Measurements from ENCODE around the gene MYO1G.
A peak's percentile ranks its signal among the peaks of the same experiment; 100 is the strongest.

Gene MYO1G

GRCh38 chr7:45013465-45013967, 34.7 kb upstream of the MYO1G start:
- ATAC-seq (replicated peaks; ENCODE audit: extremely low read depth, poor library complexity, severe bottlenecking) = peak; percentile 78
- Mint-ChIP-seq H3K27me3 (no peaks in the 10 kb centered on the region), H3K27ac (ENCODE audit: low read depth) (peak overlapping the region; percentile 19)

GRCh38 chr7:45007571-45008328, 28.9 kb upstream of the MYO1G start:
- no peak overlapping the region for H3K4me3 Mint-ChIP-seq
- no peak for ATAC-seq (replicated peaks; ENCODE audit: extremely low read depth, poor library complexity, severe bottlenecking)
- no peaks in the 10 kb centered on the region for H3K9me3 Mint-ChIP-seq
- H3K27me3 Mint-ChIP-seq = no peaks in the 10 kb centered on the region
- peak overlapping the region; percentile 57 for H3K27ac Mint-ChIP-seq (ENCODE audit: low read depth)
- peaks cover 41% of the 10 kb centered on the region for H3K4me1 Mint-ChIP-seq
- no peak for DNase-seq (ENCODE audit: low spot score in 2 of 2)
- peaks cover 10% of the 10 kb centered on the region for H3K36me3 Mint-ChIP-seq (ENCODE audit: insufficient read depth)

More at GRCh38 chr7:45013465-45013967, 34.7 kb upstream of the MYO1G start:
- H3K36me3 Mint-ChIP-seq (ENCODE audit: insufficient read depth) = peaks cover 11% of the 10 kb centered on the region
- no peak overlapping the region for H3K4me3 Mint-ChIP-seq
- no peak for DNase-seq (ENCODE audit: low spot score in 2 of 2)
- no peaks in the 10 kb centered on the region for H3K9me3 Mint-ChIP-seq
- peaks cover 33% of the 10 kb centered on the region for H3K4me1 Mint-ChIP-seq

GRCh38 chr7:45007106-45007505, 28.3 kb upstream of the MYO1G start:
- DNase-seq (ENCODE audit: low spot score in 2 of 2) (no peak), ATAC-seq (replicated peaks; ENCODE audit: extremely low read depth, poor library complexity, severe bottlenecking) (no peak)
- Mint-ChIP-seq H3K36me3 (ENCODE audit: insufficient read depth) (peaks cover 10% of the 10 kb centered on the region), H3K27ac (ENCODE audit: low read depth) (peak overlapping the region; percentile 57), H3K27me3 (no peaks in the 10 kb centered on the region), H3K4me1 (peaks cover 39% of the 10 kb centered on the region), H3K9me3 (no peaks in the 10 kb centered on the region), H3K4me3 (no peak overlapping the region)

- DNase-seq (ENCODE audit: low spot score in 2 of 2) (no peak), ATAC-seq (replicated peaks; ENCODE audit: extremely low read depth, poor library complexity, severe bottlenecking) (no peak)
- peak overlapping the region; percentile 68 for H3K27ac Mint-ChIP-seq (ENCODE audit: low read depth)
- no peaks in the 10 kb centered on the region for H3K9me3 Mint-ChIP-seq
- H3K4me1 Mint-ChIP-seq = peaks cover 42% of the 10 kb centered on the region
- H3K4me3 Mint-ChIP-seq = no peak overlapping the region
- H3K36me3 Mint-ChIP-seq (ENCODE audit: insufficient read depth) = peaks cover 11% of the 10 kb centered on the region
- H3K27me3 Mint-ChIP-seq = no peaks in the 10 kb centered on the region
Measured at GRCh38 chr7:45003789-45004188, 25.0 kb upstream of the MYO1G start.

GRCh38 chr7:45001826-45002225, 23.0 kb upstream of the MYO1G start:
- no peak overlapping the region for H3K4me3 Mint-ChIP-seq
- no peaks in the 10 kb centered on the region for H3K9me3 Mint-ChIP-seq
- H3K27me3 Mint-ChIP-seq = no peaks in the 10 kb centered on the region
- peaks cover 11% of the 10 kb centered on the region for H3K36me3 Mint-ChIP-seq (ENCODE audit: insufficient read depth)
- peak overlapping the region; percentile 83 for H3K27ac Mint-ChIP-seq (ENCODE audit: low read depth)
- H3K4me1 Mint-ChIP-seq = peaks cover 36% of the 10 kb centered on the region
- DNase-seq (ENCODE audit: low spot score in 2 of 2) = no peak
- no peak for ATAC-seq (replicated peaks; ENCODE audit: extremely low read depth, poor library complexity, severe bottlenecking)

- Mint-ChIP-seq H3K27ac (ENCODE audit: low read depth) (peak overlapping the region; percentile 83), H3K36me3 (ENCODE audit: insufficient read depth) (peaks cover 11% of the 10 kb centered on the region), H3K9me3 (no peaks in the 10 kb centered on the region), H3K4me1 (peaks cover 39% of the 10 kb centered on the region), H3K27me3 (no peaks in the 10 kb centered on the region), H3K4me3 (peak overlapping the region; percentile 90)
- DNase-seq (ENCODE audit: low spot score in 2 of 2) (peak in 1 of 2 donors; percentile 48), ATAC-seq (replicated peaks; ENCODE audit: extremely low read depth, poor library complexity, severe bottlenecking) (peak; percentile 45)
Measured at GRCh38 chr7:45001138-45001694, 22.4 kb upstream of the MYO1G start.

GRCh38 chr7:45000093-45001032, 21.5 kb upstream of the MYO1G start, which contains the start of gene CCM2:
TSS of gene CCM2 (plus strand) at chr7:45000201. CDS start at chr7:45000334, 133 bp downstream.
- Mint-ChIP-seq H3K9me3 (no peaks in the 10 kb centered on the region), H3K27me3 (no peaks in the 10 kb centered on the region), H3K36me3 (ENCODE audit: insufficient read depth) (peaks cover 10% of the 10 kb centered on the region), H3K4me1 (peaks cover 40% of the 10 kb centered on the region), H3K27ac (ENCODE audit: low read depth) (peak within 1 kb of the TSS; percentile 94), H3K4me3 (peak within 1 kb of the TSS; percentile 90)
- ATAC-seq (replicated peaks; ENCODE audit: extremely low read depth, poor library complexity, severe bottlenecking) (no peak), DNase-seq (ENCODE audit: low spot score in 2 of 2) (no peak)

- ATAC-seq (replicated peaks; ENCODE audit: extremely low read depth, poor library complexity, severe bottlenecking) = peak; percentile 73
- Mint-ChIP-seq H3K4me1 (peaks cover 49% of the 10 kb centered on the region), H3K27me3 (no peaks in the 10 kb centered on the region), H3K27ac (ENCODE audit: low read depth) (peak overlapping the region; percentile 94), H3K9me3 (no peaks in the 10 kb centered on the region), H3K36me3 (ENCODE audit: insufficient read depth) (peaks cover 10% of the 10 kb centered on the region), H3K4me3 (peak overlapping the region; percentile 90)
- DNase-seq (ENCODE audit: low spot score in 2 of 2) = peak; percentile 94 to 97
Measured at GRCh38 chr7:44999245-45000092, 20.7 kb upstream of the MYO1G start.

- DNase-seq (ENCODE audit: low spot score in 2 of 2) (no peak), ATAC-seq (replicated peaks; ENCODE audit: extremely low read depth, poor library complexity, severe bottlenecking) (no peak)
- no peaks in the 10 kb centered on the region for H3K27me3 Mint-ChIP-seq
- no peaks in the 10 kb centered on the region for H3K9me3 Mint-ChIP-seq
- H3K27ac Mint-ChIP-seq (ENCODE audit: low read depth) = peak overlapping the region; percentile 94
- H3K4me3 Mint-ChIP-seq = peak overlapping the region; percentile 90
- peaks cover 10% of the 10 kb centered on the region for H3K36me3 Mint-ChIP-seq (ENCODE audit: insufficient read depth)
- peaks cover 48% of the 10 kb centered on the region for H3K4me1 Mint-ChIP-seq
Measured at GRCh38 chr7:44998153-44998871, 19.5 kb upstream of the MYO1G start.

GRCh38 chr7:44995555-44996493, 17.0 kb upstream of the MYO1G start:
- Mint-ChIP-seq H3K4me1 (peaks cover 34% of the 10 kb centered on the region), H3K9me3 (no peaks in the 10 kb centered on the region), H3K4me3 (peak overlapping the region; percentile 19), H3K36me3 (ENCODE audit: insufficient read depth) (peaks cover 8% of the 10 kb centered on the region), H3K27me3 (no peaks in the 10 kb centered on the region), H3K27ac (ENCODE audit: low read depth) (peak overlapping the region; percentile 71)
- DNase-seq (ENCODE audit: low spot score in 2 of 2) (no peak), ATAC-seq (replicated peaks; ENCODE audit: extremely low read depth, poor library complexity, severe bottlenecking) (no peak)
